Posterior vena cava (tissue), 2 donors: Measurements from ENCODE around the gene LRRC59. TPM values are rescaled to one million over a fixed set of nuclear protein-coding genes. Genes with fewer than 3 reads are reported as not detected.
"Not testable (repeated sequence)": the region's sequence is repeated elsewhere in the genome, so short reads cannot be mapped to it uniquely, and the experiment has no call there.

ENCODE experiments used
- DNase-seq: peaks from one replicate; pipeline ENCODE4 v3.0.0-alpha.2; 2020; ENCODE audit warnings: low spot score
- intact Hi-C, 2 donors: fragments of 100-400 bp; cut with DNase I; formaldehyde crosslinking; loops; one replicate each; pipeline versions ENCODE4 v1.14.1 to v1.14.2; 2022 to 2023
- total RNA-seq, 2 donors: library from RNA; stranded (reverse); fragmentation: NEBNext Ultra II Directional; extraction: Animal tissue kit (Norgen Biotek cat#: 25700); gene quantifications; one replicate each; pipeline ENCODE4 v1.2.1, GENCODE V29; 2021
- donor health status: DM: yes; HTN: yes; CAD: no.
- donor health status: DM: yes; HTN: yes; CAD: no.

The LRRC59 gene
- total RNA-seq, 2 donors from 2014 or later, result 66.1 to 93.6 TPM

DNA sequence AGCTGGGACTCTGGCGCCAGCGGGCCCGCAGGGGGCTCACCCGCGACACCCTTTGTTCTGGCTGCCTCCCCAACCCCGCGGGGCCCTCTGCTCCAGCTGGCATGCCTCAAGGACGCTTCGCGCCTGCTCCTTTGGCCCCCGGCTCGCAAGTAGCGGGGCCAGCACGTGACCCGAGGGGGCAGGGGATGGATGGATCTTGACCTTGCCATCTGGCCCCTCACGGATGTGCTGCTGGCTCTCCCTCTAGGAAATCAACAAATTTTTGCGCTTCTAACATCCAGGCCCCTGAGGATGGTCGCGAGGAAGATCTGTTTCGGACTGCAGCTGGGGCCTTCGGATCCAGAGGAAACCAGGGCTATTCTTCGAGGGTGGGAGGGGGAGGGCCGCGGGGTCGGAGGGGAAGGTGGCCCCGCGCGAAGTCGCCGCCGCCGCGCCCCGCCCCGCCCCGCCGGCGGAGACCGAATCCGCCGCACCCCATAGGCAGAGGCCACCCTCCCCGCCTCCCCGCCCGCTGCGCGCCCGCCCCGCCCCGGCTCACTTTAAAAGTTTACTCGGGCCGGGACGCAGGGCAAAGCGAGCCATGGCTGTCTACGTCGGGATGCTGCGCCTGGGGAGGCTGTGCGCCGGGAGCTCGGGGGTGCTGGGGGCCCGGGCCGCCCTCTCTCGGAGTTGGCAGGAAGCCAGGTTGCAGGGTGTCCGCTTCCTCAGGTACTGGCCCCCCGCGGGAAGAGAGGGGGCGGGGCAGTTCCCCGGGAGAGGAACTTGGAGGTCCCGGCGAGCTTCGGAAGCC is 28.6 kb upstream of the LRRC59 start, which contains the start of gene ACSF2:
TSS of gene ACSF2 (plus strand) at position 537 of the 790 bp plus-strand sequence. CDS start at position 581, 44 bp downstream.
- peak; percentile 91 for DNase-seq
- intact Hi-C loops, result no loop called here

DNA sequence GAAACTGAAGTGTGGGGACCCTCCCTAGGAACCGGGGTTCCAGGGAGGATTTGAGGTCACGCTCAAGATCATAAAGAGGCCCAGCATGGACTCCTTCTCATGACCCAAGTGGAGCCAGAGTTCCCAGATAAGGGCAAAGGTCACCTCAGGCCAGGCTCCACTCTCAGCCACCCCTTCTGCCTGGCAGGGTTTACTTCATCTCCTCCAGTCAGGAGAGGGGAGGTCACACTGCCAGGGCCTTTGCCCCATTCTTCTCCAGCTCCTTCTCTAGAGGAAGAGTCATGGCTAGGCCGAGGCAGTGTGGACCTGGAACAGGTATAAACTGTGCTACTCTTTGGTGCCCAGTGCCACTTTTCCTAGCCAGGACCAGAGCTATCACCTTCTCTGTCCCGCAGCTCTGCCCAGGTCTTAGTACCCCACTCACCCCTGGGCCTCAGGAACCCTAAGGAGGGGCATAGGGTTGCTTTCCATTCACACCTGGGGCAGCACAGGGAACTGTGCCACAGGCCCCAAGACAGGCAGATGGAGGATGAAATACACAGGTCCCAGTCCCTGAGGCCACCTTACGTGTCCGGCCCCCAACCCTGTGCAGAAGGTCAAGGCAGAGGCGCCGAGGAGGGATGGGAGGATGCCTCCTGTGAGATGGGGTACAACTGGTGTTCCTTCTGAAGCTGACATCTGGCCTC is 27.8 kb upstream of the LRRC59 start:
- intact Hi-C loops, result no loop called here
- DNase-seq, result no peak

DNA sequence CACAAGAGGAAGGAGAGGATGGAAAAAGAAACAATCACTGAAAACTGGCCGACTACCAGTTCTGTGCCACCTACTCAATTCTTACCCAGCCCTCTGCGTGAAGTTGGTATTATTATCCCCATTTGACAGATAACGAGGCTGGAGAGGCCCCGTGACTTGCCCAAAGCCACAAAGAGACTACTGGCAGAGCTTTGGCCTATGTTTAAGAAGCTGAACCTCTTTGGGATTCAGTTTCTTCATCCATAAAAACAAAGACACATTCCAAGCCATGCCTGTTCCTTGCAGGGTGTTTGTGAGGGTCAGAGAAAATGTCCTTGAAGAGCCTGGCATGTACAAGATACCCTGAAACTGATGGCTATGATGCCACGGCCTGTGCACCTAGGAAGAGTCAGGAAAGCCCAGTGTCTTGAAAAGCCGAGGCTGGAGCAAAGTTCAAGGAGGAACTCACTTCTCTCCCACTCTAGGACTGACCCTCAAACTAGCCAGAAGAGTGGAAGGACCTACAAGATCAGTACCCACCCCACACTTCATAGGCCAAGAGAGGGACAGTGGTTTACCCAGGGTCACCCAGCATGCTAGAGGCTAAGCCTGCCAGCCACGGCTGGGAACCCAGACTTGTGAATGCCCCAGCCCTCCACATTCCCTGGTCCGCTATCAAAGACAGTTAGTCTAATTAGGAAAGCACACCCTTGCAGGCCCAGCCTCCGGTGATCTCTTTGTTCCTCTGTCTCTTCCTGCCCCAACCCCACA is 27.1 kb upstream of the LRRC59 start:
- no peak for DNase-seq
- intact Hi-C loops, result no loop called here

DNA sequence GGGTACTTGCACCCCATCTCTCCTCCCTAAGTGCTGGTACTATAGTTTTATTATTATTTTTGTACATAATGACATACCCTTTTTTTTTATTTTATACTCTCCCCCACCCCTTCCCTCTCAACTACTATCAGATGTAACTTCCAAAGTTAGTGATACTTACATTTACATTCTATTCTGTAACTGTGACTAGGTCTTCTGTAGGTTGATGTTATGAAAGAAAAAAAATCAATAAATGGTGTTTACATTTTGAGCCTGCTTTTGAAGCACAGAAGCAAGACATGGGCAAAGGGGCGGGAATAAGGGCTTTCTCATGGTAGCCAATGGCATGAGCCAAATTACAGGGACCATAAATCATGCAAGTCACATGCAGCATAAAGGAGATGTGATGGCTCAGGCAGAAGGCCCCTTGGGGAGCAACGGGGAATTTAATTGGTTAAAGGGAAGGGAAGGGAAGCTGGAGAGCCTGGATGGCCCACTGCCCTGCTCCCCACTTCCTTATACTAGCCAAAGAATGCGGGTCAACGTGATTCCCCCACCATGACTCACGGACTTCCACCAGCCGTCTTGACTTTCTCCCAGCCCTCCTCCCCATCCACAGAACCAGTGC is 26.3 kb upstream of the LRRC59 start:
- DNase-seq, result no peak
- intact Hi-C loops, result no loop called here

DNA sequence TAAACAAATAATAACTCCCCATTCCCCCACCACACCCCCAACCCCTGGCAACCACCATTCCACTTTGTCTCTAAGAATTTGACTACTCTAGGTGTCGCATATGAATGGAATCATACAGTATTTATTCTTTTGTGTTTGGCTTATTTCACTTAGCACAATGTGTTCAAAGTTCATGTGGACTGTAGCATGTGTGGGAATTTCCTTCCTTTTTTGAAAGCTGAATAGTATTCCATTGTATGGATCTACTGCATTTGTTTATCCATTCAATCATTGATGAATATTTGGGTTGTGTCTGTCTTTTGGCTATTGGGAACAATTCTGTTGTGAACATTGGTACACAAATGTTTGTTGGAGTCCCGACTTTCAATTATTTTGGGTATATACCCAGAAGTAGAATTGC is 25.4 kb upstream of the LRRC59 start:
- DNase-seq, result no peak
- intact Hi-C loops, result no loop called here

DNA sequence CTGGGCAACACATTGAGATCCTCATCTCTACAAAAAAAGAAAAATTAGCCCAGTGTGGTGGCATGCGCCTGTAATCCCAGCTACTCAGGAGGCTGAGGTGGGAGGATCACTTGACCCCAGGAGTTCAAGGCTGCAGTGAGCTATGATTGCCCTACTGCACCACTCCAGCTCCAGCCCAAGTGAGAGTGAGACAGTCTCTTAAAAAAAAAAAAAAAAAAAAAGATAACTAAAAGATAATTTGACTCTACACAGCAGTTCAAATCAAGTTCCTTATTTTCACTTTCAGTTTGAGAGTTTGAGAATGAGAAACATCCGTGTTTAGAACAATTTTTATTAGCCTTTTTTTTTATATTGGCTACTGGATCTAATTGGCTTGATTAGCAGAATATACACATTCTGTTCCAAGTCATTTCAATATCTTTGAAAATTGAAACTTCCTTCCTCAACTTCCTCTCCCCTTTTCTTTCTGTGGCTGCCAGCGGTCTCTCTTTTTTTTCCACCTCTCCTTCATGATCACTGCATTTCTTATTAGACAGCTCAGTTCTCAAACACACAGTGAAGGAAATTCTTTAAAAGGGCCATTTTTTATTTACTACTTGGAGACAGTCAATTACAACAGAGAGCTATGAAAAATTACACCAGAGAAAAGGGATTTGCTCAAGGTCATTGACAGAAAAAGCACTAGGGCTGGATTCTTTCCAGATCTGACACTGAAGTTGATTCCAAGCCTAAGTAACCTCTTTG is 24.2 kb upstream of the LRRC59 start:
- intact Hi-C loops, result no loop called here
- no peak for DNase-seq

DNA sequence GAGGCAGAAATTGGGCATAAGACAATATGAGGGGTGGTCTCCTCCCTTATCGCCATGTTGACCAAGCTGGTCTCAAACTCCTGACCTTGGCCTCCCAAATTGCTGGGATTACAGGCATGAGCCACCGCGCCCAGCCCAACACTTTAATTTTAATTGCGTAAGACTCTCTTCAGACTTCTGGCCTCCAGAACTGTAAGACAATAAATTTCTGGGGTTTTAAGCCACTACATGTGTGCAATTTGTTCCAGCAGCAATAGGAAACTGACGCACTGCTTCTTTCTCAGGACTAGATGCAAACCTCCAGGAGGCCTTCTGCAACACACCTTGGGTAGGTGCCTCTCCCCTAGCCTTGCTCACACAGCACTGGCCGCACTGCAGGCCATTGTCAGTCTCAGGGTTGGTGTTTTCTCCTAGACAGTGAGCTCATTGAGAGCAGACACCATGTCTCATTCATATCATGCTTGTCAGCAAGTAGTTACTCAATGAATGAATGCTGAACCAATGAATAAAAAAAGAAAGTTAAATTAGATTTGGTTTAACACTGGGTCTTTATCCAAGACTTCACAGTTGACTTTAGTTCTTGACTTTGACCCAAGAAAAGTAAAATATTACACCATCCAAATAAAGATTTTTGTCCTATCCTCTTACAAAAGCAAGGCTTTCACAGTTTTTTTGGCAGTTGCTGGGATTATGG is 23.2 kb upstream of the LRRC59 start:
- intact Hi-C loops, result no loop called here
- DNase-seq, result no peak

DNA sequence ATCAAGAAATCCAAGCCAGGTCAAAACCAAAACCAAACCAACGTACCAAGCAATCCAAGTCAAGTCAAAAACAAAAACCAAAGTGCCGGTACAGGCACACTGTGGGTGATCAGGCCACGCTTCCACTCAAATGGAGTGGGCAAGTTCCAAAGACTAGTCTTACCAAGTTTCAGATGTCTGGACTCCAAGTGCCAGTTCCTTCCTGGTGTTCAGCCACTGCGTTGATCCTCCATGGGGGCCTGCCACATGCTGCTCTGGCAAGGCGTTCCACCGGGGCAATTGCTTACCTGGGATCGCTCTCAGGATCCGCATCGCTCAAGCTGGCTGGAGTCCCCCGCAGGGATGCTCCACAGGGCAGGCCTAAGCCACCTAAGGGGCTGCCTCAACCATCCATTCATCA is 22.3 kb upstream of the LRRC59 start:
- DNase-seq, intact Hi-C loops: not testable (repeated sequence)

DNA sequence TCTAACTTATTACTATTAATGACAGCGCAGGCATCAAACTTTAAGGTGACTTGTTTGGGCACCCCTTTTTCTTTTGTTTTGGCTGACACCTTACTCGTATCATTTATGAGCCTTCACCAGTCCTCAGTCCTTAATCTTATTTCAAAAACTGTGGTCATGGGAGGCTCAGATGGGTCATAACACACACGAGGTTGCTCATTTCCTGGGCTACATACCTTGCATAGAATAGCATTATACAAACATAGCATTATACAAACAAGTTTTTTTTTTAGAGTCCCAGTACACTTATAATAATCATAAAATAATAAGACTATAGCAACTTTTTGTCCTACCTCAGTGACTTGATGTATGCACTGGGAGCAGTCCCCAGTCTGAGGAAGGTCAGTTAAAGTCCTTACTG is 17.5 kb upstream of the LRRC59 start:
- intact Hi-C loops, result no loop called here
- no peak for DNase-seq

DNA sequence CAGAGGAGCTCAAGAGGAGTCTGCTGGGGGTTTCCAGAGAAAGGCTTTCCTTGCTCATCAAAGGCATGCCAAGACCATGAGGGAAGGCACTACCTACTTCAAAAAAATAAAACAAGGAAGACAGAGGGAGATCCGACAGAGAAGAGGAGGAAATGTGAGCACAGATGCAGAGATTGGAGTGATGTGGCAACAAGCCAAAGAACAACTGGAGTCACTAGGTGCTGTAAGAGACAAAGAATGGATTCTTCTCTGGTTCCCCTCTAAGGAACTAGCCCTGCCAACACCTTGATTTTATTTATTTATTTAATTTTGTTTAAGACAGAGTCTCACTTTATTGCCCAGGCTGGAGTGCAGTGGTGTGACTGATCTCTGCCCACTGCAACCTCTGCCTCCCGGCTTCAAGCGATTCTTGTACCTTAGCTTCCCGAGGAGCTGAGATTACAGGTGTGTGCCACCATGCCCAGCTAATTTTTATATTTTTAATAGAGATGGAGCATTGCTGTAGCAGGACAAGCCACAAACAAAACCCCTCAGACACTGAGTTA is 14.9 kb upstream of the LRRC59 start:
- intact Hi-C loops, result no loop called here
- no peak for DNase-seq

DNA sequence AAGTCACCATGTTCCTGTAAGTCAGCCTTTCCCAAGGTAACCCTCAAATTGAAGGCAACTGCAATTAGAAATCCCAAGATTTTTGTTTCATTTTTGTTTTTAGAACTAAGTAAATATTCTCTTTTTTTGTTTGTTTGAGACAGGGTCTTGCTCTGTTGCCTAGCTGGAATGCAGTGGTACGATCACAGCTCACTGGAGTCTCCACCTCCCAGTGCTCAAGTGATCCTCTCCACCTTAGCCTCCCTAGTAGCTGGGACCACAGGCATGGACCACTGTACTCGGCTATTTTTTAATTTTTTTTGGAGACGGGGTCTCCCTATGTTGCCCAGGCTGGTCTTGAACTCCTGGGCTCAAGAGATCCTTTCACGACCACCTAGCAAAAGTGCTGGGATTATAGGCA is 10.6 kb upstream of the LRRC59 start:
- no peak for DNase-seq
- intact Hi-C loops, result no loop called here

DNA sequence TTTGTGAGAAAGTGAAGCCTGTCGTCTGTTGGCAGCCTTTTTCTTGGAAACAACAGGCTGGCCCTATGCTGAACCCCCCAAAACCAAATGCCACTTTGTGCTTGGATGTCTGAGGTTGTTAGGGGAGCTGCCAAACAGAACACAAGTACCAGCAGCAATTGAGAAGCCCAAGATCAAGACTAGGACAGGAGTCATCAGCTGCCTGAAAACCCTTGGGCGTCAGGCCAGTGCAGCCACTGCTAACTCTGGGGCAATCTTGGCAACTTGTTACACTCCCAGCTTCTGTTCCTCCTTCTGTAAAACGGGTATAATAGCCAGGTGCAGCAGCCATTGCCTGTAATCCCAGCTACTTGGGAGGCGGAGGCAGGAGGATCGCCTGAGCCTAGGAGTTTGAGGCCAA is 9.3 kb upstream of the LRRC59 start:
- intact Hi-C loops, result no loop called here
- DNase-seq, result no peak

DNA sequence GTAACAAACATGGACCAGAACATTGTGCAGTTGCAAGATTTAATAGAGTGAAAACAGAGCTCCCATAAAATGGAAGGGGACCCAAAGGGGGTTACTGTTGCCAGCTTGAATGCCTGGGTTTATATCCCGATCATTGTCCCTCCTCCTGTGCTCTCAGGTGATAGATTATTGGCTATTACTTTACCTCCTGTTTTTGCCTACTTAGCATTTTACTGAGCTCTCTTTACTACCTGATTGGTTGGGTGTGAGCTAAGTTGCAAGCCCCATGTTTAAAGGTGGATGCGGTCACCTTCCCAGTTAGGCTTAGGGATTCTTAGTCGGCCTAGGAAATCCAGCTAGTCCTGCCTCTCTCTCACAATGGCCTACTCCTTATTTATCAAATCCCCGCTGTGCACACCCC is 8.0 kb upstream of the LRRC59 start:
- DNase-seq, intact Hi-C loops: not testable (repeated sequence)

DNA sequence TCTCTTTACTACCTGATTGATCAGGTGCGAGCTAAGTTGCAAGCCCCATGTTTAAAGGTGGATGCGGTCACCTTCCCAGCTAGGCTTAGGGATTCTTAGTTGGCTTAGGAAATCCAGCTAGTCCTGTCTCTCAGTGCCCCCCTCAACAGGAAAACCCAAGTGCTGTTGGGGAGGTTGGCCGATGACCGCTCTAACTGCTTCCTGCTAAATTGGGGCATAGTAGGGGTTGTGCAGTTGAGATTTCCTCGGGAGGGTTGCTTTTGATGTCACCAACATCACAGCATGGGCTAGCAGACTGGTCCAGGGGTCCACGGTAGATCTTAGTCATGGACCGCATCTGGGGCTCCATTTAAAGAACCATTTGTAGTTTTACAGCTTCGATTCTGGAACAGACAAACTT is 2.3 kb upstream of the LRRC59 start:
- DNase-seq, intact Hi-C loops: not testable (repeated sequence)

DNA sequence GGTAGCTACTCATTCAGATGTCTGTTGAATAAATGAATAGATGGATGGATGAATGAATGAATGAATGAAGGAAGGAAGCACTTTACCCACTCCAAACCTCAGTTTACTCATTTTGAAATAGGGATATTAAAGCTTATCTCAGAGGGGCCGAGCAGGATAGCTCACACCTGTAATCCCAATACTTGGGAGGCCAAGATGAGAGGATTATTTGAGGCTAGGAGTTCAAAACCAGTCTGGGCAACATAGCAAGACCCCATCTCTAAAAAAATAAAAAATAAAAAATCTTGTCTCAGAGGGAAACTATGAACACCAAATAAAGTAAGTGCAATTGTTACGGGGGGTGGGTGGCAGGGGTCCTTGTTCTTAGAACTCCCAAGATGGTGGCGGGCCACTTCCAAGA is 1.3 kb upstream of the LRRC59 start:
- DNase-seq, intact Hi-C loops: not testable (repeated sequence)

DNA sequence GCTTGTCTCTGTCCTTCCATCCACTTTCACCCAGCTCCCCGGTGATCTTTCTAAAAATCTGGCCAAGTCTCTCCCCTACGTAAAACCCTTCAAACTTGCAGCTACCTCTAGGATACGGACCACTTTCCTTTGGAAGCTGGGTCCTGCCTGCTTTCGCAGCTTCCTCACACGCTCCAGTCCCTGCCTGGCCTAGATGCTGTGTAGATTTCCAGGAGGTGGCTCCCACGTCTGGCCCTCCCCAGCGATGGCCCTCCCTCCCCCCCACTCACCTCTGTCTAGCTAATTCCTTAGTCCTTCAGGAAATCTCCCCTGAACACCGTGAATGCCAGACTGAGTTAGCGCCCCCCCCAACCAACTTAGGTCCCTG is 579 bp upstream of the LRRC59 start:
- intact Hi-C loops, result no loop called here
- no peak for DNase-seq

DNA sequence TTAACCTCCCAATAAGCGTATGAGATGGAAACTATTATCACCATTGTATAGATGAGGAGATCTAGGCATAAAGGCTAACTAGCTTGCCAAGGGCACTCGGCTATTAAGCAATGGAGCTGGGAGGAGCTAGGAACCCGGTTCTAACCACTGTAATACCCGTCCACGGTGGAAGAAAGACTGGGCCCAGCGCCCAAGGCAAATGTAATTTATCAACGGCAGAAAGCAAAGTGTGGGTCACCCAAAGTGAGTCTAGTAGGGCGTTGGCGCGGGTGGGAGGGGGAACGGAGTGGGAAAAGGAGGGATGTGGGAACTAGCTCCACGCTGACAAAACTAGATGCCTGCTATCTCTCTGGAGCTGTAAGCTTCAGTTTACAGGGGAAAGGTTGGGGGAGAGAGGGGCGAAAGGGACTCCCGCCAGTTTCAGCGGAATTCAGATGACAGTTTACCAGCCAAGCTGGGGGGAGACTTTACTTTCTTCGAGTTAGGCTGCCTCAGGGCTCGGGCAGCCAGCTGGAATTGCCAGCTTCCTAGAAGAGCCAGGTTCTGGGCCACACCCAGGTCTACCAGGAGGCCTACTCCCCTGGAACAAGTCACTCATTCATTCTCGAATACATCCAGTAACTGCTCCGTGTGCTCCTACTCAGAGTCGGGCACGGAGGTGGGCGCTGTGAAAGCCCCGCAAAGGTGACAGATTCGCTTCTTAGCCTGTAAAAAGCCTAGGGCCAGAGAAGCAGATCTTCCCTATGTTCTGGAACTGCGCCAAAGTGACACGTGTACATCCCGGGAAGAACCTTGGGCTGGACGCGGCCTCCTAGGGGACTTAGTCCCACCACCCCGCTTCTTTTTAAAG is 837 bp downstream of the LRRC59 start:
- peak; percentile 89 for DNase-seq
- intact Hi-C loops, result no loop called here
